ENCODE results near the gene ANKMY1. TPM values are rescaled to one million over a fixed set of nuclear protein-coding genes. Genes with fewer than 3 reads are reported as not detected.

The ANKMY1 gene
- total and polyA plus RNA-seq, 2 of the 8 experiments (the other 6 are each of a cell fraction or from before 2014, with no cell fraction given), result 4.5 to 4.8 TPM

DNA sequence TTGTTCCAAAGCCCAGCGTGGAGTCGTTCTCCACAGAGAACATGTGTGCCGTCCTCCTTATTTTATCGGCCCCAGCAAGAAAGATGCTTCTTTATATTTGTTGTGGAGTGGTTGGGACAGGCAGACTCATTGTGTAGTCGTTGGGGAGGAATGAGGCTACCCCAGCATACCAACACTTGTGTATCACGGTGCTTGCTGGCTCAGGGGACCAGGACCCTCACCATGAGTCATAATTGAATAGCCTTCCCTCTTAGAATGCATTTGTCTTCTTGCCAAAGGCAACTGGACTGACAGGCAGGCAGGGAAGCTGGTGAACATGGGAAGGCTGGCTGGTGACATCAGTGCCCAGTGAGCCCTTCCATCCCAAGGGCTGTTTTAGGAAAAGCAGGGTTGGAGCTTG lies 33.4 kb upstream of the ANKMY1 start (continued):
- TF ChIP-seq, protein P1, sequence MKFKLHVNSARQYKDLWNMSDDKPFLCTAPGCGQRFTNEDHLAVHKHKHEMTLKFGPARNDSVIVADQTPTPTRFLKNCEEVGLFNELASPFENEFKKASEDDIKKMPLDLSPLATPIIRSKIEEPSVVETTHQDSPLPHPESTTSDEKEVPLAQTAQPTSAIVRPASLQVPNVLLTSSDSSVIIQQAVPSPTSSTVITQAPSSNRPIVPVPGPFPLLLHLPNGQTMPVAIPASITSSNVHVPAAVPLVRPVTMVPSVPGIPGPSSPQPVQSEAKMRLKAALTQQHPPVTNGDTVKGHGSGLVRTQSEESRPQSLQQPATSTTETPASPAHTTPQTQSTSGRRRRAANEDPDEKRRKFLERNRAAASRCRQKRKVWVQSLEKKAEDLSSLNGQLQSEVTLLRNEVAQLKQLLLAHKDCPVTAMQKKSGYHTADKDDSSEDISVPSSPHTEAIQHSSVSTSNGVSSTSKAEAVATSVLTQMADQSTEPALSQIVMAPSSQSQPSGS (IDR thresholded peaks at IDR 0.05; ENCODE audit: low read length), result no peak
